Esophagus muscularis mucosa (tissue), 4 donors: ENCODE measurements around the gene MGLL.

Source experiments
- EP300 ChIP-seq: sonication (generic); formaldehyde crosslinking; IDR thresholded peaks from one replicate; pipeline ENCODE4 v1.6.1; 2017; ENCODE audit warnings: antibody characterized with exemption
- POLR2AphosphoS5 ChIP-seq, 2 donors: sonication (generic); formaldehyde crosslinking; IDR thresholded peaks; one replicate each; pipeline ENCODE4 v1.6.1; 2017; ENCODE audit warnings: antibody characterized with exemption in 2 of 2
- TF ChIP-seq, protein P1 (sequence below), 3 experiments: fragments of 200-600 bp in 2 of 3; fragments of 450-650 bp in 1 of 3; sonication (generic) in 2 of 3; IDR thresholded peaks; one replicate each; pipeline ENCODE4 v1.5.1; 2017 to 2019; ENCODE audit warnings: antibody characterized with exemption in 3 of 3, mild to moderate bottlenecking in 2 of 3, moderate library complexity in 1 of 3

DNA sequence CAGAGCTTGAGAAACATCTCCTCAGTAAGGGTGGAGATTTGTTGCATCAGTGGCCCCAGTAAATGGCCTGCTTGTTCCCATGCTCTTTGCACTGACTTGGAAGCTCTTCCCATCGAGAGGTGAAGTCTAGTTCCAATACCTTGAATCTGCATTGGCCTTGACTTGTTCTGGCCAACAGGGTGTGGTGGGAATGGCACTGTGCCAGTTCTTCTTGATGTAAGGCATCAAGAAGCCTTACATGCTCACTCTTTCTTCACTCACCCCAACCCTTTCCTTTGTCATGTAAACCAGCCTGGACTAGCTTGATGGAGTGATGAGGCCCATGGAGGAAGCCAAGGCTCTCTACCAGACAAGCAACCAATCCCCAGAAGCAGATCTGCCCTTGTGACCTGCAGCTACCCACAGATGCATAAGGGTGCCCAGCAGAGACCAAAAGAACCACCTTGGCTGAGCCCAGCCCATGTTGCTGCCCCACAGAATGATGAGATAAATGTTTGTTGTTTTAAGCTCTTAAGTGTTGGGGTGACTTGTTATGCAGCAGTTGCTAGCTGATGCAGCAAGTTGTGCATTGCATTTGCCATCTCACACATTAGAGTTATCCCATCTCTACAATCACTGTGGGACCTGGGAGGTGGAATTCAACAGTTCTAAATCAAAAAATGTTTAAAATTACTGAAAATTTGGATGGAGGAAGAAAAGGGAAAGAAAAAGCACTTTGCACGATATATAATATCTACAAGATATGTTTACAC, 11.1 kb upstream of the MGLL start:
- TF ChIP-seq EP300: no peak
- TF ChIP-seq, protein P1, sequence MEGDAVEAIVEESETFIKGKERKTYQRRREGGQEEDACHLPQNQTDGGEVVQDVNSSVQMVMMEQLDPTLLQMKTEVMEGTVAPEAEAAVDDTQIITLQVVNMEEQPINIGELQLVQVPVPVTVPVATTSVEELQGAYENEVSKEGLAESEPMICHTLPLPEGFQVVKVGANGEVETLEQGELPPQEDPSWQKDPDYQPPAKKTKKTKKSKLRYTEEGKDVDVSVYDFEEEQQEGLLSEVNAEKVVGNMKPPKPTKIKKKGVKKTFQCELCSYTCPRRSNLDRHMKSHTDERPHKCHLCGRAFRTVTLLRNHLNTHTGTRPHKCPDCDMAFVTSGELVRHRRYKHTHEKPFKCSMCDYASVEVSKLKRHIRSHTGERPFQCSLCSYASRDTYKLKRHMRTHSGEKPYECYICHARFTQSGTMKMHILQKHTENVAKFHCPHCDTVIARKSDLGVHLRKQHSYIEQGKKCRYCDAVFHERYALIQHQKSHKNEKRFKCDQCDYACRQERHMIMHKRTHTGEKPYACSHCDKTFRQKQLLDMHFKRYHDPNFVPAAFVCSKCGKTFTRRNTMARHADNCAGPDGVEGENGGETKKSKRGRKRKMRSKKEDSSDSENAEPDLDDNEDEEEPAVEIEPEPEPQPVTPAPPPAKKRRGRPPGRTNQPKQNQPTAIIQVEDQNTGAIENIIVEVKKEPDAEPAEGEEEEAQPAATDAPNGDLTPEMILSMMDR (IDR thresholded peaks at IDR 0.05): no peak
- TF ChIP-seq POLR2AphosphoS5 (IDR thresholded peaks at IDR 0.05): no peak
